H1 (cell line): Measurements from ENCODE around the gene LDLRAD4. TPM values are rescaled to one million over a fixed set of nuclear protein-coding genes. Genes with fewer than 3 reads are reported as not detected.

ENCODE experiments used
- NANOG ChIP-seq: IDR thresholded peaks from 2 replicates; pipeline ENCODE4 v1.6.1; 2011; ENCODE audit warnings: low read length, low read depth, mild to moderate bottlenecking, inconsistent platforms; ENCODE audit not compliant: insufficient read depth, poor library complexity, severe bottlenecking
- RFX5 ChIP-seq: IDR thresholded peaks from 2 replicates; pipeline ENCODE4 v1.6.1; 2011; ENCODE audit warnings: low read depth, low read length, improper control_type of control experiment, borderline replicate concordance
- SUZ12 ChIP-seq: fragments of 200-600 bp; sonication (generic); IDR thresholded peaks from 2 replicates; pipeline ENCODE4 v1.6.1; 2012; ENCODE audit warnings: mild to moderate bottlenecking, inconsistent platforms, low read length, moderate library complexity, mixed read lengths
- YY1 ChIP-seq: IDR thresholded peaks from 2 replicates; pipeline ENCODE4 v1.6.1; 2011; ENCODE audit warnings: low read depth, mild to moderate bottlenecking, low read length
- polyA plus RNA-seq, 7 experiments: library from polyadenylated mRNA; depleted of rRNA in 3 of 7; stranded (reverse) in 5 of 7; unstranded in 2 of 7; fragments of >200 nt in 5 of 7; fragments of 200-250 nt in 2 of 7; gene quantifications; 1 replicate in 5 of 7; 2 replicates in 1 of 7; 4 replicates in 1 of 7; pipeline versions ENCODE4 v1.2.1 to v1.2.3, GENCODE V29; 2011 to 2013; ENCODE audit warnings: missing spikeins in 2 of 7, mixed read lengths in 2 of 7
- total RNA-seq: library from RNA; stranded (reverse); fragmentation: NEBNext Ultra II Directional; extraction: Animal tissue kit (Norgen Biotek cat#: 25700); gene quantifications from 2 replicates; pipeline ENCODE4 v1.2.1, GENCODE V29; 2021
- TF ChIP-seq, protein P1 (sequence below): fragments of 300-600 bp; sonication (generic); IDR thresholded peaks from 2 replicates; pipeline ENCODE4 v1.7.1; 2012; ENCODE audit warnings: low read length, moderate library complexity, mild to moderate bottlenecking, inconsistent platforms; ENCODE audit not compliant: insufficient replicate concordance

Gene LDLRAD4
- total and polyA plus RNA-seq, 2 of the 8 experiments (the other 6 are each of a cell fraction or from before 2014, with no cell fraction given): 0.77 to 1.4 TPM

DNA sequence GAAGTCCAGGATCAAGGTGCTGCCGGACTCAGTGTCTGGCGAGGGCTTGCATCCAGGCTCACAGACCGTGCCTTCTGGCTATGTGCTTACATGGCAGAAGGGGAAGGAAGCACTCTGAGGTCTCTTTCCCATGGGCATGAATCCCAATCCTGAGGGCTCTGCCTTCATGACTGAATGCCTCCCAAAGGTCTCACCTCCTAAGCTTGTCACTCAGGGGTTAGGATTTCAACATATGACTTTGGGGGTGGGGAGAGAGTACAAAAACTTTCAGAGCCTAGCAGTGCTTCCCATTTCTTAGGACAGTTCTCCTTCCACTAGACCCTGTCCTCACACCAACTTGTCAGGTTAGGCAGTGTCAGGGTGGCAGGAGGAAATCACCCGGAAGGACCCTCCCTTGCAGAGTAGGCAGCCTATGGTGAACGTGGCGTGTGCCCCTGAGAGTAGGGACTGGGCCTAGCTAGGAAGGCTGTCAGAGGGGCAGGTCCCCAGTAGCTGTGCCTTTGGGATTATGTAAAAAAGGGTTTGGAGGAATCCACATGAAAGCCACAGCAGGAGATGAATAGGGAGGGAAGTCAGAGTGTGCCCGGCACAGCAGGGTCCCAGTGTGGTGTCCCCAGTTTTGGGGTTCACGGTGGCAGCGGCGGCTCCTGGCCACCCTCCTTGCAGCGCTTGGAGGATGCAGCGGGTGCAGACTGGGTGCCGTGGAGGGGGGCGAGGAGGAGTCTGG, 233.3 kb downstream of the LDLRAD4 start (continued):
- TF ChIP-seq, protein P1, sequence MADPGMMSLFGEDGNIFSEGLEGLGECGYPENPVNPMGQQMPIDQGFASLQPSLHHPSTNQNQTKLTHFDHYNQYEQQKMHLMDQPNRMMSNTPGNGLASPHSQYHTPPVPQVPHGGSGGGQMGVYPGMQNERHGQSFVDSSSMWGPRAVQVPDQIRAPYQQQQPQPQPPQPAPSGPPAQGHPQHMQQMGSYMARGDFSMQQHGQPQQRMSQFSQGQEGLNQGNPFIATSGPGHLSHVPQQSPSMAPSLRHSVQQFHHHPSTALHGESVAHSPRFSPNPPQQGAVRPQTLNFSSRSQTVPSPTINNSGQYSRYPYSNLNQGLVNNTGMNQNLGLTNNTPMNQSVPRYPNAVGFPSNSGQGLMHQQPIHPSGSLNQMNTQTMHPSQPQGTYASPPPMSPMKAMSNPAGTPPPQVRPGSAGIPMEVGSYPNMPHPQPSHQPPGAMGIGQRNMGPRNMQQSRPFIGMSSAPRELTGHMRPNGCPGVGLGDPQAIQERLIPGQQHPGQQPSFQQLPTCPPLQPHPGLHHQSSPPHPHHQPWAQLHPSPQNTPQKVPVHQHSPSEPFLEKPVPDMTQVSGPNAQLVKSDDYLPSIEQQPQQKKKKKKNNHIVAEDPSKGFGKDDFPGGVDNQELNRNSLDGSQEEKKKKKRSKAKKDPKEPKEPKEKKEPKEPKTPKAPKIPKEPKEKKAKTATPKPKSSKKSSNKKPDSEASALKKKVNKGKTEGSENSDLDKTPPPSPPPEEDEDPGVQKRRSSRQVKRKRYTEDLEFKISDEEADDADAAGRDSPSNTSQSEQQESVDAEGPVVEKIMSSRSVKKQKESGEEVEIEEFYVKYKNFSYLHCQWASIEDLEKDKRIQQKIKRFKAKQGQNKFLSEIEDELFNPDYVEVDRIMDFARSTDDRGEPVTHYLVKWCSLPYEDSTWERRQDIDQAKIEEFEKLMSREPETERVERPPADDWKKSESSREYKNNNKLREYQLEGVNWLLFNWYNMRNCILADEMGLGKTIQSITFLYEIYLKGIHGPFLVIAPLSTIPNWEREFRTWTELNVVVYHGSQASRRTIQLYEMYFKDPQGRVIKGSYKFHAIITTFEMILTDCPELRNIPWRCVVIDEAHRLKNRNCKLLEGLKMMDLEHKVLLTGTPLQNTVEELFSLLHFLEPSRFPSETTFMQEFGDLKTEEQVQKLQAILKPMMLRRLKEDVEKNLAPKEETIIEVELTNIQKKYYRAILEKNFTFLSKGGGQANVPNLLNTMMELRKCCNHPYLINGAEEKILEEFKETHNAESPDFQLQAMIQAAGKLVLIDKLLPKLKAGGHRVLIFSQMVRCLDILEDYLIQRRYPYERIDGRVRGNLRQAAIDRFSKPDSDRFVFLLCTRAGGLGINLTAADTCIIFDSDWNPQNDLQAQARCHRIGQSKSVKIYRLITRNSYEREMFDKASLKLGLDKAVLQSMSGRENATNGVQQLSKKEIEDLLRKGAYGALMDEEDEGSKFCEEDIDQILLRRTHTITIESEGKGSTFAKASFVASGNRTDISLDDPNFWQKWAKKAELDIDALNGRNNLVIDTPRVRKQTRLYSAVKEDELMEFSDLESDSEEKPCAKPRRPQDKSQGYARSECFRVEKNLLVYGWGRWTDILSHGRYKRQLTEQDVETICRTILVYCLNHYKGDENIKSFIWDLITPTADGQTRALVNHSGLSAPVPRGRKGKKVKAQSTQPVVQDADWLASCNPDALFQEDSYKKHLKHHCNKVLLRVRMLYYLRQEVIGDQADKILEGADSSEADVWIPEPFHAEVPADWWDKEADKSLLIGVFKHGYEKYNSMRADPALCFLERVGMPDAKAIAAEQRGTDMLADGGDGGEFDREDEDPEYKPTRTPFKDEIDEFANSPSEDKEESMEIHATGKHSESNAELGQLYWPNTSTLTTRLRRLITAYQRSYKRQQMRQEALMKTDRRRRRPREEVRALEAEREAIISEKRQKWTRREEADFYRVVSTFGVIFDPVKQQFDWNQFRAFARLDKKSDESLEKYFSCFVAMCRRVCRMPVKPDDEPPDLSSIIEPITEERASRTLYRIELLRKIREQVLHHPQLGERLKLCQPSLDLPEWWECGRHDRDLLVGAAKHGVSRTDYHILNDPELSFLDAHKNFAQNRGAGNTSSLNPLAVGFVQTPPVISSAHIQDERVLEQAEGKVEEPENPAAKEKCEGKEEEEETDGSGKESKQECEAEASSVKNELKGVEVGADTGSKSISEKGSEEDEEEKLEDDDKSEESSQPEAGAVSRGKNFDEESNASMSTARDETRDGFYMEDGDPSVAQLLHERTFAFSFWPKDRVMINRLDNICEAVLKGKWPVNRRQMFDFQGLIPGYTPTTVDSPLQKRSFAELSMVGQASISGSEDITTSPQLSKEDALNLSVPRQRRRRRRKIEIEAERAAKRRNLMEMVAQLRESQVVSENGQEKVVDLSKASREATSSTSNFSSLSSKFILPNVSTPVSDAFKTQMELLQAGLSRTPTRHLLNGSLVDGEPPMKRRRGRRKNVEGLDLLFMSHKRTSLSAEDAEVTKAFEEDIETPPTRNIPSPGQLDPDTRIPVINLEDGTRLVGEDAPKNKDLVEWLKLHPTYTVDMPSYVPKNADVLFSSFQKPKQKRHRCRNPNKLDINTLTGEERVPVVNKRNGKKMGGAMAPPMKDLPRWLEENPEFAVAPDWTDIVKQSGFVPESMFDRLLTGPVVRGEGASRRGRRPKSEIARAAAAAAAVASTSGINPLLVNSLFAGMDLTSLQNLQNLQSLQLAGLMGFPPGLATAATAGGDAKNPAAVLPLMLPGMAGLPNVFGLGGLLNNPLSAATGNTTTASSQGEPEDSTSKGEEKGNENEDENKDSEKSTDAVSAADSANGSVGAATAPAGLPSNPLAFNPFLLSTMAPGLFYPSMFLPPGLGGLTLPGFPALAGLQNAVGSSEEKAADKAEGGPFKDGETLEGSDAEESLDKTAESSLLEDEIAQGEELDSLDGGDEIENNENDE: no peak
- TF ChIP-seq RFX5 (no peak), YY1 (no peak), NANOG (no peak), SUZ12 (no peak)
